Mammary epithelial cell (primary cell): ENCODE results near the gene CYP24A1.

Experiments
- EZH2 ChIP-seq: IDR thresholded peaks from 2 replicates; pipeline ENCODE4 v1.6.1; 2012; ENCODE audit warnings: low read length, inconsistent platforms, borderline replicate concordance
- TF ChIP-seq, protein P1 (sequence below), 2 donors: IDR thresholded peaks in 1 of 2; conservative IDR thresholded peaks in 1 of 2; 2 replicates each; pipeline ENCODE4 v1.5.1; 2011 to 2012; ENCODE audit warnings: inconsistent platforms in 2 of 2, low read length in 2 of 2, mild to moderate bottlenecking in 2 of 2, control low read depth in 1 of 2, low read depth in 1 of 2; ENCODE audit not compliant: insufficient read depth in 1 of 2; ENCODE audit errors: extremely low read depth in 1 of 2

DNA sequence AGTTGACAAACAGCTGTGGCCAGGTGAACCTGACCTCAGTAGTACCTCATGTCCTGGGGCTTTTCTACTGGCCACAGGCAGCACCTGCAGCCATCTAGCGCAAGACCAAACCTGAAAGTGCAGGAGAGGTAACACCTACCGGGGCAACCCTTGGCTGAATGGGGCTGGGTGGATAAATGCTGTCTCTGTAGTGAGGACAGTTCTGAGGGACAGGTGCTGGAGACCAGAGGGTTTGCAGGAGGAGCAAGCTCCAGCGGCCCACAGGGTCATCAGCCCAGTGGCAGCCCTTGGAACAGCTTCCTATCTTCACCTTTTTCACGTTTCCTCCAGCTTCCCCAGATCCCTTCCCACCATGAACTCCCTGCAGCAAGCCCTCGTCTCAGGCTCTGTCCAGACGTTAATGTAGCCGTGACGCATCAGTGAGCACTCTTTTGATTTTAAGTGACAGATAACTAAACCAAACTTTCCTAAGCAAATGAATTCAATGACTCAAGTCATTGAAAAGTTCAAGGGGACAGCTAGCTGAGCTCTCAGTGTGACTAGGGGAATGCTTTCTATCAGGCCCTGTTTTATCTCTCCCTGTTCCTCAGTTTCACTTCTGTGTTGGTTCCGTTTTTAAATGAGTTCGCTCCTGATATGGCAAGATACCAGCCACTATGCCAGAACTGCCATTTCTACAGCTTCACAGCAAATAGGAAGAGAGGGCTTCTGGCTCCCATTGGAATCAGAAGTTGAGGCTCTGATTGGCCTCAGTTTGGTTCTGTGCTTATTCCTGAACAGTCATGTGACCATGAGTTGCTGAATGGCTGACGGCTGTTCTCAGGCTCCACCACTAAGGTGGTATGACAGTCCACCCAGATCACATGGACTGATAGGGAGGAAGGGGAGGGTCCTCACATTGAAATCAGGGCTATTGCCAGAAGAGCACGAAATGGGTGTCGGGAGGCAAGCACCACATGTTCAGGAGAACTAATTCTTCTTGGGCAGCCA, 22.0 kb upstream of the CYP24A1 start:
- TF ChIP-seq, protein P1, sequence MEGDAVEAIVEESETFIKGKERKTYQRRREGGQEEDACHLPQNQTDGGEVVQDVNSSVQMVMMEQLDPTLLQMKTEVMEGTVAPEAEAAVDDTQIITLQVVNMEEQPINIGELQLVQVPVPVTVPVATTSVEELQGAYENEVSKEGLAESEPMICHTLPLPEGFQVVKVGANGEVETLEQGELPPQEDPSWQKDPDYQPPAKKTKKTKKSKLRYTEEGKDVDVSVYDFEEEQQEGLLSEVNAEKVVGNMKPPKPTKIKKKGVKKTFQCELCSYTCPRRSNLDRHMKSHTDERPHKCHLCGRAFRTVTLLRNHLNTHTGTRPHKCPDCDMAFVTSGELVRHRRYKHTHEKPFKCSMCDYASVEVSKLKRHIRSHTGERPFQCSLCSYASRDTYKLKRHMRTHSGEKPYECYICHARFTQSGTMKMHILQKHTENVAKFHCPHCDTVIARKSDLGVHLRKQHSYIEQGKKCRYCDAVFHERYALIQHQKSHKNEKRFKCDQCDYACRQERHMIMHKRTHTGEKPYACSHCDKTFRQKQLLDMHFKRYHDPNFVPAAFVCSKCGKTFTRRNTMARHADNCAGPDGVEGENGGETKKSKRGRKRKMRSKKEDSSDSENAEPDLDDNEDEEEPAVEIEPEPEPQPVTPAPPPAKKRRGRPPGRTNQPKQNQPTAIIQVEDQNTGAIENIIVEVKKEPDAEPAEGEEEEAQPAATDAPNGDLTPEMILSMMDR (conservative IDR thresholded peaks at IDR 0.05 in 1 of 2, IDR thresholded peaks at IDR 0.05 in 1 of 2; ENCODE audit: extremely low read depth in 1 of 2, insufficient read depth in 1 of 2, low read depth in 1 of 2, low read length in 2 of 2): no peak
- TF ChIP-seq EZH2: no peak
